ENCODE data around the gene RNF144A. TPM values are rescaled to one million over a fixed set of nuclear protein-coding genes. Genes with fewer than 3 reads are reported as not detected.
A peak's percentile ranks its signal among the peaks of the same experiment; 100 is the strongest.

The RNF144A gene
- total and polyA plus RNA-seq, 2 donors: 4.3 to 28.5 TPM

GRCh38 chr2:6916224-6916623, 988 bp upstream of the RNF144A start:
- WGBS: 97% methylated on average over 3 of the region's 3 CpGs
- Histone ChIP-seq H3K4me1 (ENCODE audit: insufficient read depth) (peaks cover 2% of the 10 kb centered on the region), H3K36me3 (ENCODE audit: insufficient read depth) (no peaks in the 10 kb centered on the region), H3K4me3 (ENCODE audit: low read depth, low read length) (no peak overlapping the region), H3K27ac (ENCODE audit: low read depth) (no peak overlapping the region)
- DNase-seq (ENCODE audit: extremely low spot score): no peak

GRCh38 chr2:6916736-6917070, 509 bp upstream of the RNF144A start:
- no peak overlapping the region for H3K27ac ChIP-seq (ENCODE audit: low read depth)
- WGBS: 55% methylated on average over 8 of the region's 8 CpGs
- peaks cover 2% of the 10 kb centered on the region for H3K4me1 ChIP-seq (ENCODE audit: insufficient read depth)

GRCh38 chr2:6917761-6918421, 679 bp downstream of the RNF144A start:
- Histone ChIP-seq H3K27ac (ENCODE audit: low read depth) (no peak overlapping the region), H3K4me1 (ENCODE audit: insufficient read depth) (peaks cover 2% of the 10 kb centered on the region), H3K36me3 (ENCODE audit: insufficient read depth) (no peaks in the 10 kb centered on the region), H3K4me3 (ENCODE audit: low read depth, low read length) (peak overlapping the region; percentile 90)
- WGBS: under 1% methylated on average over 59 of the region's 68 CpGs
- no peak for DNase-seq (ENCODE audit: extremely low spot score)

More at GRCh38 chr2:6916736-6917070, 509 bp upstream of the RNF144A start:
- Histone ChIP-seq H3K36me3 (ENCODE audit: insufficient read depth) (no peaks in the 10 kb centered on the region), H3K4me3 (ENCODE audit: low read depth, low read length) (peak overlapping the region; percentile 90)
- DNase-seq (ENCODE audit: extremely low spot score): no peak

- no peak overlapping the region for H3K4me3 ChIP-seq (ENCODE audit: low read depth, low read length)
- no peak for DNase-seq (ENCODE audit: extremely low spot score)
- no peaks in the 10 kb centered on the region for H3K36me3 ChIP-seq (ENCODE audit: insufficient read depth)
- WGBS: 80% methylated on average over 12 of the region's 12 CpGs
- H3K4me1 ChIP-seq (ENCODE audit: insufficient read depth): peaks cover 2% of the 10 kb centered on the region
- H3K27ac ChIP-seq (ENCODE audit: low read depth): no peak overlapping the region
Observed at GRCh38 chr2:6919901-6920742, 2.9 kb downstream of the RNF144A start.

- H3K27ac ChIP-seq (ENCODE audit: low read depth): no peak overlapping the region
- H3K36me3 ChIP-seq (ENCODE audit: insufficient read depth): no peaks in the 10 kb centered on the region
- no peak overlapping the region for H3K4me3 ChIP-seq (ENCODE audit: low read depth, low read length)
- no peak for DNase-seq (ENCODE audit: extremely low spot score)
- WGBS: 70% methylated on average over 4 of the region's 4 CpGs
- H3K4me1 ChIP-seq (ENCODE audit: insufficient read depth): peaks cover 2% of the 10 kb centered on the region
Observed at GRCh38 chr2:6920743-6921064, 3.5 kb downstream of the RNF144A start.

- H3K4me3 ChIP-seq (ENCODE audit: low read depth, low read length): no peak overlapping the region
Observed at GRCh38 chr2:6921321-6921922, 4.2 kb downstream of the RNF144A start.

GRCh38 chr2:6922201-6922656, 5.0 kb downstream of the RNF144A start:
- Histone ChIP-seq H3K27ac (ENCODE audit: low read depth) (no peak overlapping the region), H3K36me3 (ENCODE audit: insufficient read depth) (no peaks in the 10 kb centered on the region), H3K4me1 (ENCODE audit: insufficient read depth) (peaks cover 2% of the 10 kb centered on the region), H3K4me3 (ENCODE audit: low read depth, low read length) (no peak overlapping the region)
- no peak for DNase-seq (ENCODE audit: extremely low spot score)
- WGBS: 87% methylated on average over 8 of the region's 8 CpGs

More at GRCh38 chr2:6921321-6921922, 4.2 kb downstream of the RNF144A start:
- WGBS: 74% methylated on average over 11 of the region's 11 CpGs
- no peaks in the 10 kb centered on the region for H3K36me3 ChIP-seq (ENCODE audit: insufficient read depth)
- DNase-seq (ENCODE audit: extremely low spot score): no peak
- no peak overlapping the region for H3K27ac ChIP-seq (ENCODE audit: low read depth)
- H3K4me1 ChIP-seq (ENCODE audit: insufficient read depth): peaks cover 2% of the 10 kb centered on the region

GRCh38 chr2:6923319-6923718, 6.1 kb downstream of the RNF144A start:
- Histone ChIP-seq H3K36me3 (ENCODE audit: insufficient read depth) (no peaks in the 10 kb centered on the region), H3K4me1 (ENCODE audit: insufficient read depth) (no peaks in the 10 kb centered on the region), H3K4me3 (ENCODE audit: low read depth, low read length) (no peak overlapping the region), H3K27ac (ENCODE audit: low read depth) (no peak overlapping the region)
- no peak for DNase-seq (ENCODE audit: extremely low spot score)
- 87% methylated on average over 10 of the region's 10 CpGs for WGBS

GRCh38 chr2:6924101-6924923, 7.1 kb downstream of the RNF144A start:
- no peak overlapping the region for H3K4me3 ChIP-seq (ENCODE audit: low read depth, low read length)
- no peaks in the 10 kb centered on the region for H3K36me3 ChIP-seq (ENCODE audit: insufficient read depth)
- DNase-seq (ENCODE audit: extremely low spot score): no peak
- no peak overlapping the region for H3K27ac ChIP-seq (ENCODE audit: low read depth)
- H3K4me1 ChIP-seq (ENCODE audit: insufficient read depth): no peaks in the 10 kb centered on the region
- 95% methylated on average over 19 of the region's 19 CpGs for WGBS

GRCh38 chr2:6924924-6925409, 7.8 kb downstream of the RNF144A start:
- WGBS: 82% methylated on average over 7 of the region's 7 CpGs
- DNase-seq (ENCODE audit: extremely low spot score): no peak
- no peaks in the 10 kb centered on the region for H3K36me3 ChIP-seq (ENCODE audit: insufficient read depth)
- no peak overlapping the region for H3K4me3 ChIP-seq (ENCODE audit: low read depth, low read length)
- no peak overlapping the region for H3K27ac ChIP-seq (ENCODE audit: low read depth)
- no peaks in the 10 kb centered on the region for H3K4me1 ChIP-seq (ENCODE audit: insufficient read depth)

- no peak for DNase-seq (ENCODE audit: extremely low spot score)
- H3K27ac ChIP-seq (ENCODE audit: low read depth): no peak overlapping the region
- no peak overlapping the region for H3K4me3 ChIP-seq (ENCODE audit: low read depth, low read length)
- H3K4me1 ChIP-seq (ENCODE audit: insufficient read depth): no peaks in the 10 kb centered on the region
- no peaks in the 10 kb centered on the region for H3K36me3 ChIP-seq (ENCODE audit: insufficient read depth)
- WGBS: 92% methylated on average over 14 of the region's 14 CpGs
Observed at GRCh38 chr2:6926071-6926732, 9.0 kb downstream of the RNF144A start.

- Histone ChIP-seq H3K27ac (ENCODE audit: low read depth) (no peak overlapping the region), H3K36me3 (ENCODE audit: insufficient read depth) (no peaks in the 10 kb centered on the region), H3K4me3 (ENCODE audit: low read depth, low read length) (no peak overlapping the region), H3K4me1 (ENCODE audit: insufficient read depth) (no peaks in the 10 kb centered on the region)
- WGBS: 25% methylated on average over 3 of the region's 3 CpGs
- DNase-seq (ENCODE audit: extremely low spot score): no peak
Observed at GRCh38 chr2:6927186-6927585, 10.0 kb downstream of the RNF144A start.

- no peak for DNase-seq (ENCODE audit: extremely low spot score)
- Histone ChIP-seq H3K27ac (ENCODE audit: low read depth) (no peak overlapping the region), H3K36me3 (ENCODE audit: insufficient read depth) (no peaks in the 10 kb centered on the region), H3K4me1 (ENCODE audit: insufficient read depth) (no peaks in the 10 kb centered on the region), H3K4me3 (ENCODE audit: low read depth, low read length) (no peak overlapping the region)
- 97% methylated on average over 3 of the region's 3 CpGs for WGBS
Observed at GRCh38 chr2:6927753-6928152, 10.5 kb downstream of the RNF144A start.
